ENCODE data around the gene ACSS3. TPM values are rescaled to one million over a fixed set of nuclear protein-coding genes. Genes with fewer than 3 reads are reported as not detected.

The ACSS3 gene
- polyA plus RNA-seq, 1 experiment: 6.2 TPM

DNA sequence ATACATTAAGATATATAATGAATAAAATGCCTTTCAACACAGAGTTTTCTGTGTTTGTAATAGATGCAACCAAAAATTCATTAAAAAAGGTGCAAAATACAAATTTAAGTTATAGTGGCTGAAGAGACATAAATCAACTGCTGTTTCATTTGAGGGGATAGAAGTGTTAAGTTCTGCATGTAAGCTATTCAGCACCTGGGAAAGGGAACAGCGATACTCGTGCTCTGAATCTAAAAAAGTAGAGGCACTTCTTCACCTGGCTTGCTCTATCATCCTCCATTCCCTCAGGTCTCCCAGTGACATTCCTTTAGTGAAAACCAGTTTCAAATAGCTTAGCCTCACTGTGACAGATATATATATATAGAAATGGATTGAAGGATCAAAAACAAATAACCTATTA lies 222.6 kb downstream of the ACSS3 start:
- no peak for DNase-seq (ENCODE audit: low read depth)
- no peaks in the 10 kb centered on the region for H3K36me3 ChIP-seq (ENCODE audit: control insufficient read depth, insufficient read depth, low read length)
- CTCF ChIA-PET: no interaction called here
- POLR2A ChIA-PET: no interaction called here
- no peaks in the 10 kb centered on the region for H3K27me3 ChIP-seq (ENCODE audit: control insufficient read depth, insufficient read depth, low read length)
- H3K4me3 ChIP-seq (ENCODE audit: low read depth, low read length): no peak overlapping the region
- TF ChIP-seq, protein P1, sequence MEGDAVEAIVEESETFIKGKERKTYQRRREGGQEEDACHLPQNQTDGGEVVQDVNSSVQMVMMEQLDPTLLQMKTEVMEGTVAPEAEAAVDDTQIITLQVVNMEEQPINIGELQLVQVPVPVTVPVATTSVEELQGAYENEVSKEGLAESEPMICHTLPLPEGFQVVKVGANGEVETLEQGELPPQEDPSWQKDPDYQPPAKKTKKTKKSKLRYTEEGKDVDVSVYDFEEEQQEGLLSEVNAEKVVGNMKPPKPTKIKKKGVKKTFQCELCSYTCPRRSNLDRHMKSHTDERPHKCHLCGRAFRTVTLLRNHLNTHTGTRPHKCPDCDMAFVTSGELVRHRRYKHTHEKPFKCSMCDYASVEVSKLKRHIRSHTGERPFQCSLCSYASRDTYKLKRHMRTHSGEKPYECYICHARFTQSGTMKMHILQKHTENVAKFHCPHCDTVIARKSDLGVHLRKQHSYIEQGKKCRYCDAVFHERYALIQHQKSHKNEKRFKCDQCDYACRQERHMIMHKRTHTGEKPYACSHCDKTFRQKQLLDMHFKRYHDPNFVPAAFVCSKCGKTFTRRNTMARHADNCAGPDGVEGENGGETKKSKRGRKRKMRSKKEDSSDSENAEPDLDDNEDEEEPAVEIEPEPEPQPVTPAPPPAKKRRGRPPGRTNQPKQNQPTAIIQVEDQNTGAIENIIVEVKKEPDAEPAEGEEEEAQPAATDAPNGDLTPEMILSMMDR (IDR thresholded peaks at IDR 0.05; ENCODE audit: insufficient read depth, low read depth, low read length): no peak

DNA sequence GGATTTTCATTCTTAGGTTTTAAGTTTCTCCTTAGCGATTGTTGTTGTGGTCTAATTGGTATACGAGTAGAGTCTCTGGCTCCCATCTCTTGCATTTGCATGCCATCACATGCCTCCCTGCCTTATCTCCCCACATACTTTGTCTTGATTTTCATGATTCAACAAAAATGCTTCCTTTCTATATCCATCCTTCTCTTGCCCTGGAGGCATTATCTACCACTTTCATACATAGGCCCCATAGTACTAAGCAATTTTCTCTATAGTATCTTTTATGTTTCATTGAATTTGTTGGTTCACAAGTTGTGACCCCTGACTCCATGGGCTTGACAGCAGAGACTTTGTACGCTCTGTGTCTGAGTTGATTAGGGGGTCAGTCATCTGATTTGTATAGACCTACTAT lies 226.1 kb downstream of the ACSS3 start:
- no peak for DNase-seq (ENCODE audit: low read depth)
- POLR2A ChIA-PET: no interaction called here
- H3K36me3 ChIP-seq (ENCODE audit: control insufficient read depth, insufficient read depth, low read length): no peaks in the 10 kb centered on the region
- TF ChIP-seq, protein P1 (IDR thresholded peaks at IDR 0.05; ENCODE audit: insufficient read depth, low read depth, low read length): no peak
- CTCF ChIA-PET: no interaction called here
- no peak overlapping the region for H3K4me3 ChIP-seq (ENCODE audit: low read depth, low read length)
- H3K27me3 ChIP-seq (ENCODE audit: control insufficient read depth, insufficient read depth, low read length): no peaks in the 10 kb centered on the region

Small RNA genes lying within 50 kb of the gene (small RNA-seq; reads per million reads assigned to genes)
- not detected for gene MIR4699 (ENCODE audit: insufficient read length, low read depth, low replicate concordance)

Other genes starting within 250 kb of the ACSS3 start
- 15.4 and 24.0 TPM in 2 replicates for gene LIN7A, start 140.1 kb upstream of the ACSS3 start, polyA plus RNA-seq (2011; rRNA removed)

Measured in BJ (cell line).